ENCODE measurements around the gene STK11IP.

DNA sequence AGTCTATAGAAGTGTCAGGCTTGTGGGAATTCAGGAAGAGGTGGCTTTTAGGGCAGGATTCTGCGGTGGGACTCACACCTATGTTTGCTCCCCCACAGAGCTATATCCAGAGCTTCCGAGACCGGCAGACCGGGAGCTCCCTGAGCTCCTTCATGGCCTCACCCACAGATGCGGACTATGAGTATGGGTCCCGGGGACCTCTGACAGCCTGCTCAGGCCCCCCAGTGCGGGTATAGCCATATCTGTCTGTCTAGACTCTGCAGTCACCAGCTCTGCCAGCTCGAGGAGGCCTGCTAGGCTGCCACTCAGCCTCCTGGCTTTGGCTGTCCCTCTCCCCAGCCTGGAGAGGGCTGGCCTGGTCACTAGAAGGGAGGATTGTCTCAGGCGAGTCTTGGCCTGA lies 48.0 kb upstream of the STK11IP start:
- no peak for TF ChIP-seq POLR2A (IDR thresholded peaks at IDR 0.05)
- TF ChIP-seq, protein P1, sequence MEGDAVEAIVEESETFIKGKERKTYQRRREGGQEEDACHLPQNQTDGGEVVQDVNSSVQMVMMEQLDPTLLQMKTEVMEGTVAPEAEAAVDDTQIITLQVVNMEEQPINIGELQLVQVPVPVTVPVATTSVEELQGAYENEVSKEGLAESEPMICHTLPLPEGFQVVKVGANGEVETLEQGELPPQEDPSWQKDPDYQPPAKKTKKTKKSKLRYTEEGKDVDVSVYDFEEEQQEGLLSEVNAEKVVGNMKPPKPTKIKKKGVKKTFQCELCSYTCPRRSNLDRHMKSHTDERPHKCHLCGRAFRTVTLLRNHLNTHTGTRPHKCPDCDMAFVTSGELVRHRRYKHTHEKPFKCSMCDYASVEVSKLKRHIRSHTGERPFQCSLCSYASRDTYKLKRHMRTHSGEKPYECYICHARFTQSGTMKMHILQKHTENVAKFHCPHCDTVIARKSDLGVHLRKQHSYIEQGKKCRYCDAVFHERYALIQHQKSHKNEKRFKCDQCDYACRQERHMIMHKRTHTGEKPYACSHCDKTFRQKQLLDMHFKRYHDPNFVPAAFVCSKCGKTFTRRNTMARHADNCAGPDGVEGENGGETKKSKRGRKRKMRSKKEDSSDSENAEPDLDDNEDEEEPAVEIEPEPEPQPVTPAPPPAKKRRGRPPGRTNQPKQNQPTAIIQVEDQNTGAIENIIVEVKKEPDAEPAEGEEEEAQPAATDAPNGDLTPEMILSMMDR (IDR thresholded peaks at IDR 0.05), result no peak
- no peak for TF ChIP-seq POLR2AphosphoS5 (IDR thresholded peaks at IDR 0.05)
